Activated T-cell treated with anti-CD3 and anti-CD28 coated beads for 1 hour (primary cell): ENCODE measurements around the gene PPP1CB.
"Not testable (repeated sequence)": the region's sequence is repeated elsewhere in the genome, so short reads cannot be mapped to it uniquely, and the experiment has no call there.

Experiments used
- DNase-seq: peaks from one replicate; pipeline ENCODE4 v3.0.0-alpha.2; 2020; ENCODE audit warnings: low read depth

PPP1CB gene

GRCh38 chr2:28751252-28751955 is at the start of gene PPP1CB:
Gene PPP1CB, plus strand, starts transcription at chr2:28751830. Its CDS starts 295 bp downstream, at chr2:28752125.
- peak; percentile 94 for DNase-seq

- DNase-seq, result no peak
These were observed 49.2 kb upstream of the PPP1CB start for GRCh38 chr2:28702415-28702861.

GRCh38 chr2:28702878-28703277 is 48.8 kb upstream of the PPP1CB start:
- no peak for DNase-seq

GRCh38 chr2:28704621-28705020 is 47.0 kb upstream of the PPP1CB start:
- DNase-seq, result no peak

- no peak for DNase-seq
These were observed 45.7 kb upstream of the PPP1CB start for GRCh38 chr2:28705751-28706440.

- no peak for DNase-seq
These were observed 44.0 kb upstream of the PPP1CB start for GRCh38 chr2:28707592-28707991.

- DNase-seq, result no peak
These were observed 42.5 kb upstream of the PPP1CB start for GRCh38 chr2:28709101-28709500.

GRCh38 chr2:28710545-28710944 is 41.1 kb upstream of the PPP1CB start:
- no peak for DNase-seq

GRCh38 chr2:28713577-28714298 is 37.9 kb upstream of the PPP1CB start:
- DNase-seq, result no peak

- DNase-seq, result no peak
These were observed 35.3 kb upstream of the PPP1CB start for GRCh38 chr2:28716265-28716865.

GRCh38 chr2:28717339-28717758 is 34.3 kb upstream of the PPP1CB start:
- DNase-seq, result no peak

GRCh38 chr2:28720345-28720744 is 31.3 kb upstream of the PPP1CB start:
- DNase-seq, result no peak

GRCh38 chr2:28721601-28722191 is 29.9 kb upstream of the PPP1CB start:
- DNase-seq, result no peak

GRCh38 chr2:28725021-28725711 is 26.5 kb upstream of the PPP1CB start:
- DNase-seq, result no peak

GRCh38 chr2:28726177-28726576 is 25.5 kb upstream of the PPP1CB start:
- no peak for DNase-seq

GRCh38 chr2:28729698-28730097 is 21.9 kb upstream of the PPP1CB start:
- DNase-seq, result no peak

GRCh38 chr2:28730641-28731146 is 20.9 kb upstream of the PPP1CB start:
- no peak for DNase-seq

GRCh38 chr2:28735511-28735910 is 16.1 kb upstream of the PPP1CB start:
- DNase-seq, result no peak

GRCh38 chr2:28736034-28736433 is 15.6 kb upstream of the PPP1CB start:
- no peak for DNase-seq

GRCh38 chr2:28737655-28738054 is 14.0 kb upstream of the PPP1CB start:
- no peak for DNase-seq

GRCh38 chr2:28742619-28743018 is 9.0 kb upstream of the PPP1CB start:
- not testable (repeated sequence) for DNase-seq
